Measurements from ENCODE around the gene GLI3.

GLI3 gene

DNA sequence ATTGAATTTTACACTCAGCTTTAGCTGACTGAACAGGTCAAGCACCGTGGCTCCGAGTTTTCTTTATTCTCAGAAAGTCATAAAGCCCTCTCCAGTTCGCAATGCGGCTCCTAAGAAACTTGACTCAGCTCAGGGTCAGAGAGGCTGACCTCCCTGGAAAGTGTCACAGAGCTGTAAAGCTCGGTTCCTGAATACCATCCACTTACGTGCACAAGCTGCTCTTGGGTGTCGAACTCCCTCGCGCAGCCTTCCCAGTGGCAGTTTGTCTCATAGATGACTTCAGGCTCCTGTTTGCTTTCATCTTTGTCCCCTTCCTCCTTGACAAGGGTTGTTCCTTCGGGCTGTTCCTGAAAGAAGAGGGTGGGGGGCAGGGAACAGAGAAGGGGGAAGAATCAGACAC, 213.7 kb downstream of the GLI3 start:
- no peak for FAIRE-seq

DNA sequence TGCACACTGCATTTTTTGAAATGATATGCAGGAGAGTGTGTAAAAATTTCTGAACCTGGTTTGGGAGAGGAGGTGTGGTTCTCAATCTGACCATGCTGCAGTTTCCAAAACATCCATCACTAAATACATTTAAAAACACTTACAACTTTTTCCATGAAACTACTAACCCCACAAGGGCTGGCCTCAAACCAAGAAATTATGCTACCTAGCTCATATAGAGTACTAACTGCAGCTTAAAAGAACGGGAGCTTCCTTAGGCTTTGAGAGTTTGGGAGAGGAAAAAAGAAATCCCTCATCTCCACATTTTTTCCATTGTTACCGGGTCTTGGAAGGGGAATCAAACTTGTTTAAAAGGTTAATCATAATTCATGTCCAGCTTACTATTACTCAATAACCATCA, 214.2 kb downstream of the GLI3 start:
- FAIRE-seq, result no peak

DNA sequence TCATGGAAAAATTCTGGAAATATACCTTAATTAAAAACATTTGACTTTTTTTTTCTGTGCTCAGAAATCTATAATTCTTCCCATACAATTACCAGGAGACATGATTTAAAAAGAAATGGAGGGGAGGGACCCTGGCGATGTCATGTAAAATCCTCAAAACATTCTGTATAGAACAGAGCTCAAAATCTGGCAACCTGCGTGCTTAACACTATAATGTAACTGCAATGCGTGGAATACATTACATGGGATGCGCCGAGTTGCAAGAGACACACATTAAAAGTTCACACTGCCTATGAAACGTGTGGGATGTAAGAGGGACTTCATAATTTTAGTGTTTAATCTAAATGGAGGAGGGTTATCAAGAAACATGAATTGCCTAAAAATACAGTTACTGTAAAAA, 215.0 kb downstream of the GLI3 start:
- no peak for FAIRE-seq

DNA sequence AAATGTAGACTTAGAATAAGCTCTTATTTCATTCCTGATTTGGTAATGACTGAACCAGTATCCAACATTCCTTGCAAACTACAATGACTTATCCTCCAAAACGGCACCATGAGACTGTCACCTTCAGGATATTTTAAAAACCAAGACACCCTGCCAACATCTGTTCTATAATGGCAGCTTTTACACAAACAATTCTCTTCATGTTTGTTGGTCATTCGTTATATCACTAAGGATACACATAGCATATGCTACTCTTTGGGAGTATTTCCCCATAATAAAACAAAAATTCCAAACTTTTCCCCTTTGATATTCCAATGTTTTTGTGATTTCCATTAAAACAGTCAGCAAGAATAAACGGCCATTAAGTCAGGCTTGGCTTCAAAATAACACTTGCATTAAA, 215.4 kb downstream of the GLI3 start:
- no peak for FAIRE-seq

DNA sequence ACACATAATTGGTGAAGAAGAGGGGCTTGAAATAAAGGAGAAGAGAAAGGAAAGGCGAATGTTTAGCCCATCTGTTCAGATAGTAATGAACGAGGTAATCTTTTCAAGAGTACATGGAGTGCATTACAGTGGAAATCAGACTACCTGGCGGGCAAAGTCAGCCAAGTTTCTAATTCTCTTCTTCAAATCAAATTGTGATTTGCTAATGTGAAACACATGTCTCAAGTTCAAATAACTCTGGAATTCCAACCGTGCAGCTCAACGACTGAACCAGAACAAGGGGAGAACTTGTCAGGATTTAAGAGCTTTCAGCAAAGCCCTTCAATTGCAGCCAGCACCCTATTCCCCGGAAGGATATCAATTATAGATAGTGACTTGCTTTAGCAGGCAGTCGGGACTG, 216.9 kb downstream of the GLI3 start:
- no peak for FAIRE-seq

DNA sequence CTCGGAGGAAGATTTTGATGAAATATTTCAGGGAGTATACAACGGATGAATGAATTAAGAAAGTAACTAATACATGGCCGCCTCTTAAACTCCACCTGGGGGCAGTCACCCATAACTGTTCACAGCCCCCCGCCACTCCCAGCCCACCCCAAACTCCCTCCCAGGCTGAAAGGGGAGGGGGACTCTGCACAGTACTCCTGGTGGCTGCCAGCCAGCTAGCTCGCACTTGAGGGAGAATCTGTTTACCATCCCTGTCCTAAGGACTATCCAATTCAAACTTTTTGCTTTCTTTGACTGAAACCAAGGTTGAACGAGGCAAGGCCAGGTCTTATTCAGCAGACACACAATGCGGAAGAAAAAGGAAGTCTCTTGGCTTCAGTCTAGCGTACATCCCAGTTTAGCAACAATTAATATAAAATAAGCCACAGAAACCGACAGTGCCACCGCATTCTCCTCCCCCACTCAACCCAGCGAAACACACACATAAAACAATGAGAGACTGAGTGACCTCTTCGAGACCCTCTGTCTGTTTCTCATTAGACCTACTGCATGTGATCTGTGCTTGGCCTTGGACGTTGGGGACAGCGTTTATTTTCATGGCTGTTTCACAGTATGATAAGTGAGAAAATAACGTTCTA, 219.5 kb downstream of the GLI3 start:
- no peak for FAIRE-seq

DNA sequence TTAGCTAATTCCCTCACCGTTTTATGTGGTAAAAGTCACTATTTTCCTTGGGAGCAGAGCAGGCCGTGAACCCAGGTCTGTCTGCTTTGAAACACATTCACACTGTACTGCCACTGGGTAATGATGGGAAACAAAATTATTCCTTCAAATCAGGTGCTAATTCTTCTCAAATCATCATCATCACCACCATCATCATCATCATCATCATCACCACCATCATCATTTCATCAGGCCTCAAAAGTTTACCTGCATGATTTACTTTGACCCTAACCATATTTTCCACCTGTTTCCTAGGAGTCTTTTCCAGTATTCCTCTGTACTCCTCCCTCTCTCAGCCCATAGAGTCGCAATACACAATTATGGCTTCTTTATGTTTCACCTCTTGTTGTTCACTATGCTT, 220.5 kb downstream of the GLI3 start:
- FAIRE-seq, result no peak

DNA sequence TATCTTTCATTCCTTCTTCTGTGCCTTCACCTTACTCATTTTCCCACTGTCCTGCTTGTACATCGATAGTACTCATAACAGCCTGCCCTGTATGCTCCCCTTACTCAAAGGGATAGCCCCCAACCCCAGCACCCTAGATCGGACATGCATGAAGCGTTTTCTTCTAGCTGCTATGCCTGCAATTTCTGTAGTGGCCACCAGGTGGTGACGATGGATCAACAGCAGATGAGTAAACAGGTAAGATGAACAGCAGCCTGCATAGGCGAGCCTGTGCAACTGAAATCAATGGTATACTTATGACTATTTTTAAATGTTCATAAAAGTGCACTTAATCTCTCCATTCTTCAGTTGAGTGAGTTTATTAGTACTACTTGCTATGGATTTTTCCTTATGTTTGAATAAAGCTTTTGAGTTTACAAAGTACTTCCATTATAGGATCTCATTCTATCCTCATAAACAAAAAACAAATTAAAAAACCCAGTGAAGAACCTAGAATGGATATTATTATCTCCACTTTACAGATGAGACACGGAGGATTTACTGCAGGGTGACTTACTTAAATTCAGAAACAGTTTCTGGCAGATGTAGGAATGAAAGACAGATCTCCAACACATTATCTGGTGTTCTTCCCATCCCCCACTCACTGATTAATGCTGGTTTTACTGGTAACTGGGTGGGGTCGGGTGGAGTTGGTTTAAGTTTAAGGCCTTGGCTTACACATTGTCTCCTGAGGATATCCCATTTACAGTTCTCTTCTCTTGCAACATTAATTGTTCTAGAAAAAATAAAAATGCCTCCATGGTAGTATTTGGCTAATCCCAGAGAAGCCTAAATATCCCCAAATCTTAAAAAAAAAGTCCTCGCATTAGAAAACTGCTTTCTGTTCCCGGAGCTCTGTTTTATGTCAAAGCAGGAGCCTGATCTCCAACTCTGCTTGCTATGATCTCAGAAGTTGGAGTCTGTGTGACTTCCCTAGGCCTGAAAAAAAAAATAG, 222.1 kb downstream of the GLI3 start:
- FAIRE-seq, result no peak

DNA sequence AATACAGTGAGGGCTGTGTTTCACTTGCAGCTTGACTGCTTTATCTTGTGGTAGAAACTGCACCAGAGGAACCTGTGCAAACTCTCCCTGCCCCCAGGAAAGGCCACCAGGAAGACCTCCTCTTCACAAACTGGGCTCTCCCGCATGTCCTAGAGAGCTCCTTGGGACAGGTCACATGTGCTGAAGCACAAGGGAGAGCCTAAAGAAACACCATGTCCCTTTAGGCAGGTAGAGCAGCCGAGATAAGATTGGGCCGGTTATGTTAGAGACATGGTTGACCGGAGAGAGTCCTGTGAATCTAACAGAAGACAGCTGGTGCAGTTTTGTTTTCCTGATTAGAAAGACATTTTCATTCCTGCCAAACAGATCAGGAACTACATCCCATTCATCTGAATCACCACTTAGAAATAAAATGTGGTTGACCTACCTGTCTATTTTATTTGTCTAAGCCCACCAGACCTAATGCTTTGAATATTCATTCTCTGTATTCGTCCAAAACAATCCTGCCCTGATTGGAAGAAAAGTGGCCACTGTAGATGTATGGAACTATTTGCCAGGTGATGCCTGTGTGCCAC, 224.1 kb downstream of the GLI3 start:
- no peak for FAIRE-seq

DNA sequence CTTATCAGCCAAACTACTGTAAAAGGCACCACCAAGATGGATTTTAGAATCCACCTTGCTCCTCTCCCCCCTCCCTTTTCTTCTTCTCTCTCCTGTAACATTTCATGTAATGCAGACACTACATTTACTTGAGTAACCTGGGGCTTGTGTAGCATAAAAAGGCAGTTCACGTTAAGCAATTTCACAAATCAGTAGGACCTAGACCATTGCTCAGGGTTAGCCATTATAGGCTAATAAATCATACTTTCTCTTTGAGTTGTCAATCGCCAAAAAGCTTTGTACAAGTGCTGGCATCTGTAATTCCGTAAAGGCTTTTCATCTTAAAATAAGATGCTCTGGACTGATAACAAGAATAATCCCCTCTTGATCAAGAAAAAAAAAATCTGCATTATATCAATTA, 224.7 kb downstream of the GLI3 start:
- FAIRE-seq, result no peak

DNA sequence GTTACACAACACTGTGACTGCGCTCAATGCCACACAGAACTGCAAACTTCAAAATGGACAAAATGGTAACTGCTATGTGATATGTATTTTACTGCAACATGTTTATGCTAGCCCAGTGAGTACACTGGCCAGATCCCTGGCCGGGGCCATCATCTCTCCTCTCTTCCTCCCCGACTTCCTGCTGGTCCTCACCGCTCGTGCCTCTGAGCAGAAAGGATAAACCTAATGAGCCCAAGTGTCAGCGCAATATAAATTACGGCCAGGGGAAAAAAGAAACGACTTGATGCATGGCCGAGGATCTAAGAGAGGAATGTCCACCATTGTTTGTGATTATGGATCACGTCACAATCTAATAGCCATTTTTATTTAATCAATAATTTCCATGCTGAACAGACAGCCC, 225.2 kb downstream of the GLI3 start:
- FAIRE-seq, result no peak

DNA sequence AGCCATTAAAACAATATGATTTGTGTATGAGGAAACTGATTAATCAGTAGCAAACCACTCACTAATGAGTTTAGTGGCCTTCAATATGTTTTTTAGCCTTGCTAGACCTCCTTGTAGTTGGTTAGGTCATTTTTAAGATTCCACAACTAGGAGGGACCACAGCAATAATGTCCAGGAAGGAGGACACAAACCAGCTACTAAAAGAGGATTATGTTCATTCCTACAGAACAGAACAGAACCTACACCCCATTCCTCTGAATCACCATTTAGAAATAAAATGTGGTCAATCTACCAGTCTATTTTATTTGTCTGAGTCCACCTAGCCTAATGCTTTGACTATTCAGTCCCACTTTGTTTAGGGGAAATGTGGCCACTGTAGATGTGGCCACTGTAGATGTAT, 226.3 kb downstream of the GLI3 start:
- no peak for FAIRE-seq

DNA sequence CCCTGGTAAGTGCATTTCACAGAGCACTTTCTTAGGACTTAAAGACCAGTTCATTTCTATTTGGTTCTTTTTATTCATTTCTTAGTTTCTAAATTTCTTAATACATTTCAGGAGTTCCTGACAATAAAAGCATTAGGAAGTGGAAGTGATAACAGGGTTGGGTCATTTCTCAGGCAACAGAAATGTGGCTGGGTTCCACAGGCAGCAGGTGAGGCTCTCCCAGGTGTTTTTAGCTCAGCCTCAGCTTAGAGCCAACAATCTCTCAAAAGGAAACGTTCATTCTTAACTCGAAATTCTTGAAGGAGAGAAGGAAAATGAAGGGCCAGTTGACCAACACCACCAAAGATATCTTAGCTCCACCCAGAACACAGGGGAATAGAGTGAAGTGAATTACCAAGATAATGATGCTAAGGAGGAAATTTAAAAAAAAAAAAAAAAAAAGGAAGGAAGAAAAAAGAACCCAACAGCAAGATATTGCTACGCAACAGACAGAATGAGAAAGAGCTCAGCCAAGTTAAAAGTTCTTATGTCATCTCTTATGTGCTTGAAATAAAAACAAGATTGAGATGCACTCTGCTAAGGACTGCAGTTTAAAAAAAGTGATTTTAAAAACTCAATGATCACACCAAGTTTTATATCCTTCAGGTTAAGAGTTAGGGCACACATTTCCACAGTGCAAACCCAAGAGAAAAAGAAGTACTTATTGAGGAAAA, 230.1 kb downstream of the GLI3 start:
- no peak for FAIRE-seq

DNA sequence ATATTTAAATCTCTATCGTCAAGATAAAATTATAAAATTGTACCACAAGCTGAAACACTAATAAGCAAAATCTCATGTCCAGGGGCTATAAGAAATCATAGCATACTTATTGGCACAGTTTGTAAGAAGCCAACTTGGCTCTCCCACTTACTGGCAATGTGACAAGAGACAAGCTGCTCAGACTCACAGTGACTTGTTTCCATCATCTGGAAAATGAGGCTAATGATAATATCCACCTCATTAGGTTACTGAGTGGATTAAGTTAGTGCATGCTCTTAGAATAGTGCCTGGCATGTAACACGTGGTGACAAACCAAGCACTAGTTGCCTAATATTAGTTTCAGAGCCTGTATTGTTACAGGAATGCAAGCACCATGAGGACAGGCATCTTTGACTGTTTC, 234.4 kb downstream of the GLI3 start:
- FAIRE-seq, result no peak

DNA sequence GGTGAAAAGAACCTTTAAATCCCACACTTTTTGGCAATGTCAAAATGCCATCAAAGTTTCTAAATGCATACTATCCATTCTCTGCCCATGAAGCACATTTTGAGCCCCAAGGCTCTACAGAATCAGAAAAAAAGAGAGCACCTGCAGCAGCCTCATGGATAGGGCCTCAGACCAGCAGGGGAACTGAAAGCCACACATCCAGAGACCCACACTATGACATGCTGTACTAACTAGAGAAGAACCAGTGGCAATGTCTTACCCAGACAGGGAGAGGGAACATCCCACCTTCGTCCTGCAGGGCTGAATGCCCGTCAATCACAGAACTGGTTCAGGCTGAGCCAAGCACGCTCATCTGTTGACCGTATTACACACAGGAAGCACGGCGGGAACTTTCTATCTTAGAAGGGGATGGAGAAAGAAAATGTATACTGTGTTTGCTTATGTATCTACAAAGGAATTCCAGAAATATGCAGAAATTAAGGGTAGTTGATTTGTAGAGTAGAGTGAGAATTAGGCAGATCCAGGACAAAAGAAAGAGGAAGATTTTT, 237.2 kb downstream of the GLI3 start:
- no peak for FAIRE-seq

DNA sequence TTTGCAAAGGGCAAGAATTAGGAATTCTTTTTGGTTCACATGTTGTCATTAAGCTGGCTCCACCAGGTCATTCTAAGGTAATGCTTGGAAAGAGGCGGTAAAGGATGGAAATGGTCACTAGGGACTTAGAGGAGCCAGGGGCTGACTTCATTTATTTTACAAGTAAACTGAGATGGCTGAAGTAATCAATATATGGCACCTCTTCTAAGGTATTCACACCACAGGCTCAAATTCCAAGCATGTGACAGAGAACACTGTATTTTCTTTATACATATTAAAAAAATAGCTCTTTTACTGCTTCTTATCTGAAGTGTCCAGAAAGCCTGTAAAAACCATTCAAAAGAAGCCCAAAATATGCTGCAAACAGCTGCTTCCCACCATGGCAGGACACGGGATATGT, 239.0 kb downstream of the GLI3 start:
- no peak for FAIRE-seq

DNA sequence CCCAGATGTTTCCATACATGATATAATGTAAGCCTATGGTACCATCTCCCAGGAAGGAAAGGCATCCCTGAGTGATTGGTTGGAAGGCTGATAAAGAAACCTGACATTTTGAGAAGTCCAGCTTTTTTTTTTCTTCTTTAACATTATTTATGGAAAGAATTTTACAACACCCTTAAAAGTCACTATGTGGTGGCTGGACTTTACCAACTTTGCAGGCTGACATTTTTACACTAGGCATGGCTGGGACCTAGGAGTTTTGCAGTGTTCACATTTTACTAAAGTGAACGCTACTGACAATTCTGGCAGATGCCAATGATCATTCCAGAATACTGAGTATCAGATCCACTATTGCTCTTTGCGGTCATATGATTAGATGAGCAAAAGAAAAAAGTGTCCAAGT, 239.9 kb downstream of the GLI3 start:
- no peak for FAIRE-seq

DNA sequence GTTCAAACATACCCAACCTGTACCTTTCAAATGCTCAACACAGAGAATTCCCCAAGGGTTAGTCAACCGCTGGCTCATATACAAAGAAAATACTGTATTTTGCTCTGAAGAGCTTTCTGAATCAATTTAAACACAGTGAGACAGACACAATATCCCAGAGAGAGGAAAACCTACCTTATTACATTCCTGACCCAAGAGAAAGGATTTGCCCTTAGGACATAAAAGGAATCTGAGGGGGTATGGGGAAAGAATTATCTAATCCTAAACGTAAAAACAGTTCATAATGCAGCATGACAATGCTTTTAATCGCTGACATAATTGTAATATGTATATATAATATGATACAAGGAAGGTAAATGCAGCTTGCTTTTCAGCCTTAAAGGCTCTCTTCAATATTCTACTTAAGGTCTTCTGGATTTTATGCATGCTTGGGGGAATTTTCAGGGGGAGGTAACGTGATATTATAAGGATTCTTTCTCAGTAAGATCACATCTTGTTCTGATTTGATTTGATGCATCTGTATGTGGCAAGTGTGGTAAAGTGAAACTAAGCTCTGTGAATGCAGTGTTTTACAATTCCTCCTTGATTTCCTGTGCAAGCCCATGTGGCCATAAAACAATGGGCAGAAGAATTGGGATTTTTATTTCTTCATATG, 240.5 kb downstream of the GLI3 start:
- FAIRE-seq, result no peak

DNA sequence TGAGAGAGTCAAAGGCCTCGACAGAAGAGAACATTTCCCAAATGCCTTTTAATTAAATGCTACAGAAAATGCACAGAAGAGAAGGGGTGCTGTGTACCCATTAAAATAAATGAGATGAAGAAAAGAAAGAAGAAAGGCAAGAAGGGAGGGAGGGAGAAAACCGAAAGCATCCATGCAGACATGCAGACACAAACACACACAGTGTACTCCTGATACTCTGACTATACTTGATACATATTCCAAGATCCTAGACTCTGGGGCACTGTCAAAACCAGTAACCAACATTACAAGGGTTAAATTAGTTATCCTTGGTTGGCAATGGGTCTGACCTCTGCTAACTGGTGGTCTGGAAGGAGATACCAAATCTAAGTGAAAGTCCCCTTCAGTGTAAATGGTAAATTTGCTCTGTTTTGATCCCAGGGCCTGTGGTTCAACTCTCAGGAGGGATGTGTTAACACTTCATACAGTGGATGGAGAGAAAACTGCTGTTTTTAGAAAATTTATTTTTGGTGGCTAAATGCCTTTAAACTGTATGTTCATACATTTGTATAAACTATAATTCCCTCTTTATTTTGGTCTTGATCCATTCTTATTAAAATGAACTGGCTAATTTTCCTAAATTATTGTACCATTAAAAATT, 241.3 kb downstream of the GLI3 start:
- no peak for FAIRE-seq

DNA sequence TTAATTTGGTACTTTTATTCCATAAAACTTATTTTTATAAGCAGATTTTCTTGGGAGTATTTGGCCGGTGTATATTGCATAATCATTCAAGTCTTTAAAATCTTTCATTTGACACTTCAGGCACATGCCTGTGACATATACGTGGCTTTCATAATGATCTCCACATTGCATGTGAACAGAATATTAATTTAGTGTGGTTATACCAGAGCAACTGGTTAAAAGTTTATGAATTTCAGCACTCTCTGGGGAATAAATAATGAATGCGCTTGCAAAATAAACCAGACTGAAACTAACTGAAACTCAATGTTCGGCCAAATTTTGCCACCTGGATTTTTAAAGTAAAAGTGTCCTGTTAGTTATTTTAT, 242.3 kb downstream of the GLI3 start:
- FAIRE-seq, result no peak

DNA sequence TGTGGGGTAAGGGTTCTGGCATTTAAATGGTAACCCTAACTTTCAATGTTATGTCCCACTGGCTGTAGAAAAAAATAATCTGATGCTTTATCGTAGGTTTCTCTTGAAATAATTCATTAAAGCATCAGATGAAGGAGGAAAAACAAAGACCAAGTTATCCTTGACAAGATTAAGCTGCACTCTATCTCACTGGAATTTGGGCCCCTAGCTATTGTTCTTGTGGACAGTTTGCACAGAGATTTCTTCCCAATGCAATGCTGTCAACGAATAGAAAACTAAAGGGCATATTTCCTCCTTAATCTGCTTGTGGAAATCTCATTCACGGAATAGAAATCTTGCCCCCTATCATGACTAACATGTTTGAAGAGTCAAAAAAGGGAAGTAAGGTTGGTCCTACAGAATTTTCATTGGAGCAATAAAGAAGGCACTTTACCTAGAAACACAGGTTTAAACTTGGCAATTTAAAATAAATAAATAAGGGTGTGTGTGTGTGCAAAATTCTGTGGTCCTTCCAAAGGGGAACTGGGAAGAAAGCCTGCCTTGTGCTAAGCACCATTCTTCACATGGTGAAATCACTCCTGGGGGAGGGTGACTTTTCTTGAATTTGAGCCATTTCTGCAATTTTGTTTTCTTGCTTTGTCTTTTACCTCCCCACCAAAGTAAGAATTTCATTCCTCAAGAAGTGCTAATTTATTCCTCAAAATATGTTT, 242.8 kb downstream of the GLI3 start:
- FAIRE-seq, result no peak
